GM20000 (cell line): ENCODE data around the gene BAZ2B.

Source experiments
- DNase-seq: peaks from one replicate; pipeline ENCODE4 v3.0.0; 2012; ENCODE audit warnings: low spot score
- CTCF ChIP-seq: IDR thresholded peaks from 2 replicates; pipeline ENCODE4 v1.5.1; 2012; ENCODE audit warnings: mild to moderate bottlenecking, control low read depth; ENCODE audit errors: extremely low read depth, missing control alignments

Gene BAZ2B

GRCh38 chr2:159573846-159574606 is 42.3 kb downstream of the BAZ2B start:
- DNase-seq, result no peak
- no peak for TF ChIP-seq CTCF

GRCh38 chr2:159573294-159573693 is 43.1 kb downstream of the BAZ2B start:
- TF ChIP-seq CTCF, result no peak
- DNase-seq, result no peak

GRCh38 chr2:159572459-159572858 is 43.9 kb downstream of the BAZ2B start:
- DNase-seq, result no peak
- TF ChIP-seq CTCF, result no peak

- no peak for DNase-seq
- no peak for TF ChIP-seq CTCF
Observed at GRCh38 chr2:159571540-159572260, 44.6 kb downstream of the BAZ2B start.

GRCh38 chr2:159564081-159564480 is 52.3 kb downstream of the BAZ2B start:
- no peak for DNase-seq
- no peak for TF ChIP-seq CTCF

- TF ChIP-seq CTCF, result no peak
- DNase-seq, result no peak
Observed at GRCh38 chr2:159562248-159562647, 54.1 kb downstream of the BAZ2B start.

GRCh38 chr2:159561786-159562185 is 54.6 kb downstream of the BAZ2B start:
- DNase-seq, result no peak
- no peak for TF ChIP-seq CTCF
